H7 (cell line): ENCODE data around the gene UNC5C. TPM values are rescaled to one million over a fixed set of nuclear protein-coding genes. Genes with fewer than 3 reads are reported as not detected.

Experiments used
- DNase-seq: peaks from one replicate; pipeline ENCODE4 v3.0.0; 2012
- H3K27me3 ChIP-seq: 2 replicates; pipeline ENCODE4 v1.6.0; 2011; ENCODE audit warnings: mild to moderate bottlenecking, low read length; ENCODE audit not compliant: control insufficient read depth, insufficient read depth
- H3K36me3 ChIP-seq: replicated peaks from 2 replicates; pipeline ENCODE4 v1.5.1; 2011; ENCODE audit warnings: low read length; ENCODE audit not compliant: control insufficient read depth, insufficient read depth
- H3K4me3 ChIP-seq: 2 replicates; pipeline ENCODE4 v1.5.1; 2011; ENCODE audit warnings: low read depth, mild to moderate bottlenecking, control low read depth, low read length, moderate library complexity; ENCODE audit not compliant: insufficient read depth
- total RNA-seq: library from RNA; depleted of rRNA; stranded (reverse); fragments of >200 nt; shearing (Covaris generic); gene quantifications from 2 replicates; pipeline ENCODE4 v1.2.3, GENCODE V29; 2014

Gene UNC5C
- total RNA-seq, 1 experiment from 2014 or later = 0.45 TPM

DNA sequence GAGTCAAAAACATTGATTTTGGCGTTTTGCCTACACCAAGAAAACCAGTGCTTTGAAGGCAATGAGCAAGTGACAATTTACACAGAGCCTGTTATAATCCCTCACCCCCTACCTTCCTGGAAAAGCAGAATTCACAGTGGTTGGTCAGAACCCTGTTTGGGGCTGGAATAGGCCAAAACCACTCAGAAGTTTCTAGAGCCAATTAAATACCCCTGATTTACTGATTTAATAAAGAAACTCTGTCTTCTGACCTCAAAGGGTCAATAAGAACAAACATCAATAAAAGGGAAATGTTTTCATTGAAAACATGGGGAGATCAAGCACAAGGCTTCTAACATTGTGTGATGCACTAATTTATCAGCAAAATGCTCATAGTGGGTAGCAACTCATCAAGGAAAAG, 116.3 kb downstream of the UNC5C start:
- Histone ChIP-seq H3K36me3 (no peaks in the 10 kb centered on the region), H3K4me3 (no peak overlapping the region), H3K27me3 (no peaks in the 10 kb centered on the region; the same call in 1 of the 2 replicates)
- no peak for DNase-seq

DNA sequence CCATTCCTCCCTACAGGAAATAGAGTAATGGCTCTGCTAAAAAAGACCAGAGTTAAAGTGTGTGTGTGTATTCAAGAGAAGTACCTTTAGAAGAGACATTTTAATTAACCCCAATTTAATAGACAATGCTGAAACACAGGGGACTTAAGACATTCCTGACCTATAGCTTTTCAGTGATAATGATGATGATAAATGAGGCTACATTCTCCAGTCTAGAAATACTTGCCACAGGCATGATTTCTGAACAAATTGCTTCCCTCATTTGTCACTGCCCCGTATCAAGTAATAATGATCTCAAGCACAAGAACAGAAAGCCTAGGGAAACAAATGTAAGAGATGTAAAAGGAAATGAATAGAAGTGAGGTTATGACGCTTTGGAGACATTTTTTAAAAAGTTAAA, 117.1 kb downstream of the UNC5C start:
- DNase-seq = no peak
- no peak overlapping the region for H3K4me3 ChIP-seq
- no peaks in the 10 kb centered on the region for H3K36me3 ChIP-seq
- H3K27me3 ChIP-seq = no peaks in the 10 kb centered on the region; the same call in 1 of the 2 replicates

DNA sequence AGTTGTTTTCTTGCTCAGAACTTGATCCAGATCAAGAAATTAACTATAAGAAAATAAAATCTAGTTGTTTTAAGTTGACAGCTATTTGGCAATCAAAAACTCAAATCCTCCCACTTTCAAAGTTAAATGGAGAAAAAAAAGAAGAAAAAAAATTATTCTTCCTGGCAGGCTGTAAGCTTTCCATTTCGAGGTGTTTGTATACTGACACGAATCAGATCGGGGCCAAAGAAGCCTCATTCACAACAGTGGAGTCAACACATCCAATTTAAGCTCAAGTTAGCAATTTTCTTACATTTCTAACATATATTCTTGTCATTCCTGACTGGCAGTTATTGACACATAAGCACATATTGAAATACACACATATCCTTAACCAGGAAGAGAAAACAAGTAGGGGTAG, 119.4 kb downstream of the UNC5C start:
- Histone ChIP-seq H3K27me3 (no peaks in the 10 kb centered on the region; the same call in 1 of the 2 replicates), H3K4me3 (no peak overlapping the region), H3K36me3 (no peaks in the 10 kb centered on the region)
- DNase-seq = no peak

DNA sequence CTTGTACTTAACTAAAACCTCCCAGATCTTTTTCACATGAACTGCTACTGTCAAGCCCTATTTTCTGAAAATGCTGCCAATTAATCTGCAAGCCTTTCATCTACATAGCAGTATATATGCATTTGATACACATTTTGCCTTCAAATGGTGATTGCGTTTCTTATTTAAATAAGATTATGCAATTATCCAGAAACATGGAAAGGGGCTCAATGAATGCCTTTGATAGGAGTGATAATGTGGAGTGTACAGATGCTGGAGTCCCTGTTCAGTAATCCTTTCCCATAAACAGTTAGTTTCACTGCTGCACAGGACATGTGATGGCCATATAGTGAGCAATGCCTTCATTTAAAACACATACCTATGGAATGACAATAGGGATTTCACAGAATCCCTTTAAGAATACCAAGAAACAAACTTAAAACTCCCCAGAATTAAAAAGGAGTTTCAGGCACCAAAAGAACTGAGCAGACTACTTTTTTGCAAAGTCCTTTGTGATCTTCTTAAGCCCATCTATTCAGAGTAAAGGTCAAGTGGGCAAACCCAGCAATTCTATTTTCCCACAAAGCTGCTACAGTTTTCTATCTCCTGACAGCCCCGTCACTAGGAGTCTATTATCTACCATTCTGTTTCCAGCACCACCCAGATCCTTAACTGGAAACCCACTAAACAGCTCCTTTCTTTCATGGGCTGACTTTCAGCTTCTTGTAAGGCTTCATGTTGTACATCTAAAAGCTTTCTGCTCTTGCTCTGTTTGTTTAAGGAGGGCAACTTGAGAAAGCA, 120.3 kb downstream of the UNC5C start:
- Histone ChIP-seq H3K36me3 (no peaks in the 10 kb centered on the region), H3K27me3 (no peaks in the 10 kb centered on the region; the same call in 1 of the 2 replicates), H3K4me3 (no peak overlapping the region)
- no peak for DNase-seq

DNA sequence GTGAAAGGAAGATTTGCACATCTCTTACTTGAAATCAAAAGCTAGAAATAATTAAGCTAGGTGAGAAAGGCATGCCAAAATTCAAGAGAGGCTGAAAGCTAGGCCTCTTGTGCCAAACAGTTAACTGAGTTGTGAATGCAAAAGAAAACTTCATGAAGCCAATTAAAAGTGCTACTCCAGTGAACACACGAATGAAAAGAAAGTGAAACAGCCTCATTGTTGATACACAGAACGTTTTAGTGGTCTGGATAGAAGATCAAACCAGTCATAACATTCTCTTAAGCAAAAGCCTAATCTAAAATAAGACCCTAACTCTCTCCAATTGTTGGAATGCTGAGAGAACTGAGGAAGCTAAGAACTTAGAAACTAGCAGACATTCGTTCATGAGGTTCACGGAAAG, 122.3 kb downstream of the UNC5C start:
- no peaks in the 10 kb centered on the region for H3K36me3 ChIP-seq
- DNase-seq = no peak
- H3K27me3 ChIP-seq = no peaks in the 10 kb centered on the region; the same call in 1 of the 2 replicates
- no peak overlapping the region for H3K4me3 ChIP-seq

DNA sequence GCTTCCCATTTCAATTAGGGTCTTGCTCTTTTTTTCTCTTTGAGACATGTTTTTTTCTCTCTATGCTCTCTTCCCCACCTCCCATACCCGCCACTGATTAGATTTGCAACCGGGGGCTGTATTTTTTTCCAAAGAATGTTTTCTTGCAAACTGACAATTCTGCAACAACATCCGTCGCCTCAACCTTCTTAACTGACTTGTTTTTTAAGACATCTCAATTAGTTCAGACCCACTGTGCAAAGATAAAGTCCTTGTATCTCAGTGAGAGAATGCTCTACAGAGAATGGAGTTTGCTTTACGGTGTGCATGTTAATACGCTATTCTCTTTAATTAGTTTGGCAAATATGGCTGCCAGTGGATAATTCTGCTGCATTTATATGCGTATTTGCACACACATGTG, 126.3 kb downstream of the UNC5C start:
- H3K36me3 ChIP-seq = no peaks in the 10 kb centered on the region
- H3K4me3 ChIP-seq = no peak overlapping the region
- DNase-seq = no peak
- no peaks in the 10 kb centered on the region for H3K27me3 ChIP-seq

DNA sequence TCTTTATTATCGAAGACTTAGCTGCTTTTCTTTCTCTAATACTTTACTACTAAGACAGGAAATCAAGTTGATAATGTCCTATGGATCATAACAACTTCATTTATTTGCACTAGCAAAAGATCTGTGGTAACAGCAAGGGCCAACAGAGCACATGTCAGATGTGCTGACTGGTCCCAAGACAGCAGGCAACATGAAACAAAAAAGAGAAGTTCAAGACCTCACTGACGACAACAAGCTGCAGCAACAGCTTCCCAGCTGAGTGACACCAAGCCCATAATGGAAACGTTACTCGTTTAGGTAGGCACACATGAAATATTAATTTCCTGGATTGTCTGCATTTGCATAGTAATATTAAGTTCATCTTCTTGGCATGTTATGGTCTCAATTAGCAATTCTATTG, 126.9 kb downstream of the UNC5C start:
- Histone ChIP-seq H3K36me3 (no peaks in the 10 kb centered on the region), H3K4me3 (no peak overlapping the region), H3K27me3 (no peaks in the 10 kb centered on the region)
- DNase-seq = no peak

DNA sequence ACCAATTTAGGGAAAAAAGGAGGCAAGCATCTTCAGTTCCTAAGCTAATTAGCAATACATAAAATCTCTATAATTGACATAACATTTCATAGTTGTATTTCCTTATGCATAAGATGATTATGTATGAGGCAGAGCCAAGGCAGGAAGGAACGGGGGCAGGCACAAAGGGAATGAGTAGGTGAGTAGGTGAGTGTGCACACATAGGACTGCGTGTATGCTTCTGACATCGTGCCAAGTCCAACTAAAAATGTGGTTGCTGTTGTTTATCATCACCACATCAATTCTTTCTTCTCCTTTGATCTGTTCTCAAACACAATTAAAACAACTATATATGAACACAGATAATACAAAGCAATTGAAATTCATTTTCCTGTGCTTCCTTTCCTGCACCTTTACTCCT, 131.2 kb downstream of the UNC5C start:
- no peaks in the 10 kb centered on the region for H3K36me3 ChIP-seq
- no peak for DNase-seq
- no peak overlapping the region for H3K4me3 ChIP-seq
- H3K27me3 ChIP-seq = no peaks in the 10 kb centered on the region

DNA sequence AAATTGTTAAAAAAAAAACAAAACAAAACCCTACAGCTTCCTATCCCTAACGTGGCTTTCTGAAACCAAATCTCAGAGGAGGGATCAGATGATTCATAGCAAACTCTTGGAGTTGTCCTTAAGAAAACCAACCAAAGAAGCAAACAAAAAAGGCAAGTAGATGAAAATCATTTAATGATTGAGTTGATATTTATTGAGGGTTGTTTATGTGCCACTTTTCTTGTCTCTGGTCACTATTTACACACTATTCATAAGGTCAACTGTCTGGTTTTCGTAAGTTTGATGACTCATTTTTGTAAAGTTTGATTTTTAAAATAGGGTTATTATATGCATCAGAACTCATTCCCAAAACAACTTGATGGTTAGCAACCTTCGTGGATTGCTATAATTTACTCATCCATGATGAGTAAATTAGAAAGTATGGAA, 133.4 kb downstream of the UNC5C start:
- no peaks in the 10 kb centered on the region for H3K36me3 ChIP-seq
- no peak for DNase-seq
- no peaks in the 10 kb centered on the region for H3K27me3 ChIP-seq
- H3K4me3 ChIP-seq = no peak overlapping the region

DNA sequence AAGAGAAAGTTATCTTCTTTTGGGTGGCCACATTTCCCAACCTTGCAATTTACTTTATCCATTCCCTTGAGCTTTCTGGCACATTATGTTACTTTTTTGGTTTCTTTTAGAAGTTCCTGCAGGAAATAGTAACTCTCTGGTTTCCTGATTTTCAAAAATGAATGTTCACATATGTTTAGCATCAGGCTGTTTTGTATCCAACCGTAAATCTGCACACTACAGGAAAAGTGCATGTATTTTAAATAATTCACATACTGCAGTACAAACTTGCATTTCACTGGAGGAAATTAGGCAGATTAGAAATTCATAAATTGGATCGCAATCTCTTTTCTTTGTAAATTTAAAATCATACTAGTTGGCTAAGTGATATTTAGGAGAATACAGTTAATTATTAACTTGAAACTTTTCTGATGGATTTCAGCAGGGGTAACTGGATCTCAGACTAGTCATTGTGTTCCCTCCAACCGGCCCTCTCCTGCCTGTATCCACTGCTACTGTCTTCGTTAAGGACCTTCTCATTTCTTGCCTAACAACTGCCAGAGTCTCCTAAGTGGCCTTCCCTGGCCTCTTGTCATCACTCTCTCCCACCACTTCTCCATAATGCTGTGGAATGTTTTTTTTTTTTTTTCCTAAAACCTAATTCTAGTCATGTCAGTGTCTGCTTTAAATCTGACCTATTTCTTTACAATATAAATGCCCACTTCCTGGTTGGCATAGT, 137.2 kb downstream of the UNC5C start:
- H3K36me3 ChIP-seq = no peaks in the 10 kb centered on the region
- H3K27me3 ChIP-seq = no peaks in the 10 kb centered on the region
- DNase-seq = no peak
- no peak overlapping the region for H3K4me3 ChIP-seq

DNA sequence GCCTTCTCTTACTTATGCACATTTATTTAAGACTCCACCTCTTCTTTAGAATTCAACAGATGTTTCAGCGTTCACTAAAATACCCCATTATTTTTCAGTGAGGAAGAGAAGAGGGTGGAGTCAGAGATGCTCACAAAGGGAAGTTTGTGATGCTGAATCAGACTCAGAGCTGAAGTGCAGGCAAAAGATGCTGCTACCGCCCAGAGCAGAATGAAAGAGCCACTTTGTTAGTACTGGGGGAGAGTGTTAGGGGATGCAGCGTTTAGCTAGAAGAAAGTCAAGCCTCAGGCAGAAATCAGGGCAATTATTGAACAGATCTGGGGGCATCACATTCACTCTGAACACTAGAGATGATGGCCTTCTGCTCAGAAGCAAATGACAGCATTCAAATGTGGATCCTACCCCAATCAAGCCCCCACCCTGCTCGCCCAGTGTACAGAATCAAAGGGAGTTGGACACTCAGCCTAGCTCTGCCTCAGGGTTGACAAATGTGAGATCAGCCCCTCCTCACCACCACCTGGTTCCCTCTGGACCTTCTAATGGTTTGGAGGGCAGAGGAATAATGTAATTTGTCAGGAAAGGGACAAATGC, 138.3 kb downstream of the UNC5C start:
- Histone ChIP-seq H3K36me3 (no peaks in the 10 kb centered on the region), H3K27me3 (no peaks in the 10 kb centered on the region), H3K4me3 (no peak overlapping the region)
- DNase-seq = no peak

DNA sequence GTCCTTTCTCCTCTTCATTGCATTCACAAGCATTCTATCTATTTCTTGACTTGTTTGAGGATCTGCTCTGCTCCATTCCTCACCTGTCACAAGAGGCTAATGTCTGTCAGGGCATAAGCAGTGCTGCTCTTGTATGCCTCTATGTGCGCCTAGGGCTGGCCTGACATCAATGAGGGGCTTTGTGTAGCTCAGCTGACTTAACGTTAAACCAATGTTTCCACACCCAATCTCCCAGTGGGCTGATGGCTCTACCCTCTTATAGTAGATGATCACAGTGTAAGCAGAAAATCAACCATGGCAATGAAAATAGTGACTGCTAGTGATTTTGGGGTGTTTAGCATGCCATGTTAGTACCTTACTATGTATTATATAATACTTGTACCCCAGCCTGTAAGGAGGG, 139.0 kb downstream of the UNC5C start:
- H3K27me3 ChIP-seq = no peaks in the 10 kb centered on the region
- H3K36me3 ChIP-seq = no peaks in the 10 kb centered on the region
- DNase-seq = no peak
- no peak overlapping the region for H3K4me3 ChIP-seq

DNA sequence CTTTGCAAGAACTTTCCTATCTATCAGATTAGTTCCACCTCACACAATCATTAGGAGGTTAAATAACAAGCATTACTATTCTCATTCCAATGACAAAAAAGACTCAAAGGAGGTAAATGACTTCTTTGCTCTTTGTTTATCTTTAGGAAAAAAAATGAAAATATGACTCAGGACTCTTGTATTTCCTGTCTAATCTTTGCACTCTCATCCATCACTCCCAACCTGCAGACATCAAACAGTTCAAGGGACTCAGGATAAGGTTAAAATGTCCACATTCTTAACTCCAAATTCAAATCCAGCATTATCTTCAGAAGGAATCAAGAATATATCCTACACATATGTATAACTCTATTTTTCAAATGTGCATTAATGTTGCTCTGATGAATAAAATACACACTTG, 139.6 kb downstream of the UNC5C start:
- no peak for DNase-seq
- H3K27me3 ChIP-seq = no peaks in the 10 kb centered on the region
- no peak overlapping the region for H3K4me3 ChIP-seq
- H3K36me3 ChIP-seq = no peaks in the 10 kb centered on the region

DNA sequence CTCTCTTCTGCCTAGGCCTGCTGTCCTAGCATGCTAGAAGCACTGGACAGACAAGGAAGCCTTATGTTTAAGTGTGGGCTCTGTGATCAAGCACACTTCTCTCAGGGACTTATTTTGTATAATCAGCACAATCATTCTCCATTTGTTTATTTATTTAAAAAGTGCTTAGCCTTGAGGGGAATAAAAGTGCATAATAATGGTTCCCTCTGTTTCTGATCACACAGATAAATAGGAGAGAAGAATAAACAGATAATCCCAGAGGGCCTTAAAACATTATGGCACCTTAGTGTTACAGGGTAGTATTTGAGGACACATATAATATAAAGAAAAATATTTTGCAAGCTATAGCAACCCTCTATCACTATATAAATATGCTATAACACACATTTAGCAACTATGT, 146.5 kb downstream of the UNC5C start:
- no peak overlapping the region for H3K4me3 ChIP-seq
- no peaks in the 10 kb centered on the region for H3K36me3 ChIP-seq
- no peaks in the 10 kb centered on the region for H3K27me3 ChIP-seq
- DNase-seq = no peak

DNA sequence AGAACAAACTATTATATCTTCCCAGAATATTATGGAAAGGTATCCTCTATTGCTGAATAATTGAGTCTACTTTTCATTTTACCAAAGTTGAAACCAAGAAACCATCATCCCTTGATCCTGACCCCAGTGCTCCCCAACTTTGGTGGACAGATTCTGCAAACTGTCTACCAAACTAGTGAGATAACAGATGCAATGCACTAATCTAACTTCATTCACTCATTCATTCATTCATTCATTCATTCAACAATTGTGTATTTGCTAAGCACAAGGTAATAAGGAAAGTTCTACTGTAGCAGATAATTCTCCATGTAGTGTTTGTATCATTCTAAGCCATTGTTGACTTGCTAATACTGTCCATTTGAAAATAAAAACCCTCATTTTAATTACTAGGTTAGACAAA, 150.6 kb downstream of the UNC5C start:
- Histone ChIP-seq H3K27me3 (no peaks in the 10 kb centered on the region), H3K4me3 (no peak overlapping the region), H3K36me3 (no peaks in the 10 kb centered on the region)
- DNase-seq = no peak
